Parathyroid adenoma (tissue), 2 donors: ENCODE data around the gene MYEOV.

Experiments used
- H2AFZ ChIP-seq: fragments of 300-600 bp; sonication (generic); one replicate; pipeline ENCODE4 v1.7.0; 2017; ENCODE audit warnings: antibody characterized with exemption, mild to moderate bottlenecking
- H3K27ac ChIP-seq: fragments of 300-600 bp; sonication (generic); one replicate; pipeline ENCODE4 v1.7.0; 2017
- H3K27me3 ChIP-seq: fragments of 300-600 bp; sonication (generic); one replicate; pipeline ENCODE4 v1.7.0; 2017; ENCODE audit warnings: low read length; ENCODE audit not compliant: control insufficient read depth, insufficient read depth
- H3K36me3 ChIP-seq: fragments of 300-600 bp; sonication (generic); one replicate; pipeline ENCODE4 v1.7.0; 2017; ENCODE audit warnings: low read length; ENCODE audit not compliant: control insufficient read depth, insufficient read depth
- H3K4me1 ChIP-seq: fragments of 300-600 bp; sonication (generic); one replicate; pipeline ENCODE4 v1.7.0; 2017; ENCODE audit warnings: control low read depth
- H3K4me2 ChIP-seq: fragments of 300-600 bp; sonication (generic); one replicate; pipeline ENCODE4 v1.7.0; 2017; ENCODE audit warnings: low read length
- H3K4me3 ChIP-seq: fragments of 300-600 bp; sonication (generic); one replicate; pipeline ENCODE4 v1.7.0; 2017; ENCODE audit warnings: low read depth, low read length
- H3K79me2 ChIP-seq: fragments of 300-600 bp; sonication (generic); one replicate; pipeline ENCODE4 v1.7.0; 2017; ENCODE audit warnings: control low read depth
- H3K9ac ChIP-seq: fragments of 300-600 bp; sonication (generic); one replicate; pipeline ENCODE4 v1.7.0; 2017; ENCODE audit warnings: mild to moderate bottlenecking
- H3K9me3 ChIP-seq: fragments of 300-600 bp; sonication (generic); one replicate; pipeline ENCODE4 v1.7.0; 2017; ENCODE audit warnings: low read length; ENCODE audit not compliant: control insufficient read depth
- TF ChIP-seq, protein P1 (sequence below): fragments of 300-600 bp; sonication (generic); IDR thresholded peaks from one replicate; pipeline ENCODE4 v1.7.0; 2017; ENCODE audit warnings: antibody characterized with exemption, mild to moderate bottlenecking
- donor health status: primary hyperparathyroidism.

Gene MYEOV

DNA sequence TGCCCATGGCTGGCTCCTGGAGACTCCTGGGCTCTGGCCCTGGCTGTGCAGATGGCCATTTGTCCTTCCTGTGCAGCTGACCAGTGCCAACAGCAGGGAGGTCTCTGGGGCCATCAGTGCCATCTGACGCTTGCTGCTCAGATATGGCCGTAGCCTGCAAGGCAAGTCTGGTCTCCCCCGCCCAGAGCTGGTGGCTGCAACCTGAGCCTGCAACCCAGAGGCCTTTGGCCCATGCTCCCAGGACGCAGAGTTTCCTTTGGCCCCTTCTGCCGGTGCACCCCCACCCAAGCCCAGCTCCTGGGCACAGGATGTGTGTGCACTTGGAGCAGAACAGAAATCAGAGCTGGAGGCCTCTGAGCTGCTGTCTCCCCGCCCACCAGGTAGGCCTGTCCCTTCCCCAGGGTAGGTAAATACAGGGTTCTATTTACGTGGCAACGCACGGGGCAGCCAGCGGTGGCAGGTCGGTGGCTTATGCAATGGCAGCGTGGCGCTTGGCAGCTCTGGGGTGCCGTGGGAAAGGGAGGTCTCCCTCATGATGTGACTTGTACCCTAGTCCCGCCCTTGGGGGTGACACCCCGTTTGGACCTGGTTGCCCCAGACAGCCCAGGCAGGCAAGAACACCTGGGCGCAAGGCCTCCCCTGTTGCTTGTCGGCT lies 21.0 kb upstream of the MYEOV start:
- H3K9ac ChIP-seq: no peak overlapping the region
- H3K36me3 ChIP-seq: no peaks in the 10 kb centered on the region
- TF ChIP-seq, protein P1, sequence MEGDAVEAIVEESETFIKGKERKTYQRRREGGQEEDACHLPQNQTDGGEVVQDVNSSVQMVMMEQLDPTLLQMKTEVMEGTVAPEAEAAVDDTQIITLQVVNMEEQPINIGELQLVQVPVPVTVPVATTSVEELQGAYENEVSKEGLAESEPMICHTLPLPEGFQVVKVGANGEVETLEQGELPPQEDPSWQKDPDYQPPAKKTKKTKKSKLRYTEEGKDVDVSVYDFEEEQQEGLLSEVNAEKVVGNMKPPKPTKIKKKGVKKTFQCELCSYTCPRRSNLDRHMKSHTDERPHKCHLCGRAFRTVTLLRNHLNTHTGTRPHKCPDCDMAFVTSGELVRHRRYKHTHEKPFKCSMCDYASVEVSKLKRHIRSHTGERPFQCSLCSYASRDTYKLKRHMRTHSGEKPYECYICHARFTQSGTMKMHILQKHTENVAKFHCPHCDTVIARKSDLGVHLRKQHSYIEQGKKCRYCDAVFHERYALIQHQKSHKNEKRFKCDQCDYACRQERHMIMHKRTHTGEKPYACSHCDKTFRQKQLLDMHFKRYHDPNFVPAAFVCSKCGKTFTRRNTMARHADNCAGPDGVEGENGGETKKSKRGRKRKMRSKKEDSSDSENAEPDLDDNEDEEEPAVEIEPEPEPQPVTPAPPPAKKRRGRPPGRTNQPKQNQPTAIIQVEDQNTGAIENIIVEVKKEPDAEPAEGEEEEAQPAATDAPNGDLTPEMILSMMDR: no peak
- H3K27me3 ChIP-seq: no peaks in the 10 kb centered on the region
- H3K79me2 ChIP-seq: no peaks in the 10 kb centered on the region
- no peak overlapping the region for H3K4me2 ChIP-seq
- H3K4me3 ChIP-seq: no peak overlapping the region
- H3K9me3 ChIP-seq: no peaks in the 10 kb centered on the region
- H3K4me1 ChIP-seq: no peaks in the 10 kb centered on the region
- H2AFZ ChIP-seq: no peak overlapping the region
- no peak overlapping the region for H3K27ac ChIP-seq

DNA sequence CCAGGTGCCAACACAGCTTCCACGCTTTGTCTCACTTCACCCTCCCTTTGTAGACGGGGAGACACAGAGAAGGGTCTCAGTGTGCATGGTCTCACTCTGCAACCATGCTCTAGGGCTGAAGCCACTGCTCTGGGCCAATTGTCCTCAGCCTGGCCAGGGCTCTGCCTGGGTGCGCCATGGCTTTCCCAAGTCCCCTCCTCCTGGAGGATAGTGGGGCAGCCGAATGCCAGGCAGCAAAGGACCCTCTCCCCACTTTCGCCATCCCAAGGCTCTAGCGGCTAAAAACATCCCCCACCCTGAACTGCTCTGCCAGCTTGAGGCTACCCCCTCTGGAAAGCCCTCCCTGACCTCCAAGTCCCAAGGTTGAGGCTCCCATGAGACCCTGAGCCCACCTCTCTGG lies 20.4 kb upstream of the MYEOV start:
- Histone ChIP-seq H3K36me3 (no peaks in the 10 kb centered on the region), H3K4me1 (no peaks in the 10 kb centered on the region), H3K4me2 (no peak overlapping the region), H3K27ac (no peak overlapping the region), H3K9me3 (no peaks in the 10 kb centered on the region), H2AFZ (no peak overlapping the region), H3K27me3 (no peaks in the 10 kb centered on the region), H3K79me2 (no peaks in the 10 kb centered on the region), H3K9ac (no peak overlapping the region), H3K4me3 (no peak overlapping the region)
- TF ChIP-seq, protein P1: no peak

DNA sequence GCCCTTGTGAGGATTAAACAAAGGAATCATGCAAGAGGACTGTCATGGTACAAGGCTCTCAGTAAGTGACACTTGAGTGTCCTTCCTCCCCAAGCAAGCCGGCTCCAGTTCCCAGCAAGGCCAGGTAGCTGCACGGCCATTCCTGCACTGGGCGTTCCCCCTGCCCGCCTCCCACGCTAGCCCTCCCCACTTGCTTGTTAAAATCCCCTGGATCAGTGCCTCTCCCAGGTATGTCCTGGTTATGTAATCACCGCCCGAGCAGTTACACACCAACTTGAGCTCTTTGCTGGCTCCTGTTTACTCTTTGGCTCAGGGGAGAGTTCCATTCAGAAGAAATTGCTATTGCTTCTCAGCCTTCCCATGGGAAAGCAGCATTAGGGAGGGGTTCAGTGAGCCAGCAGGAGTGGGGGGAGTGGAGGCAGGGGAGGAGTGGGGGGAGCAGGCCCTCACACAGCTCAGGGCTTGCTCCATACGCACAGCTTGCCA lies 19.4 kb upstream of the MYEOV start:
- Histone ChIP-seq H3K27ac (no peak overlapping the region), H3K27me3 (no peaks in the 10 kb centered on the region), H3K79me2 (no peaks in the 10 kb centered on the region), H3K4me1 (no peaks in the 10 kb centered on the region), H3K9me3 (no peaks in the 10 kb centered on the region), H3K4me2 (no peak overlapping the region), H3K9ac (no peak overlapping the region), H2AFZ (no peak overlapping the region), H3K4me3 (no peak overlapping the region), H3K36me3 (no peaks in the 10 kb centered on the region)
- TF ChIP-seq, protein P1: no peak

DNA sequence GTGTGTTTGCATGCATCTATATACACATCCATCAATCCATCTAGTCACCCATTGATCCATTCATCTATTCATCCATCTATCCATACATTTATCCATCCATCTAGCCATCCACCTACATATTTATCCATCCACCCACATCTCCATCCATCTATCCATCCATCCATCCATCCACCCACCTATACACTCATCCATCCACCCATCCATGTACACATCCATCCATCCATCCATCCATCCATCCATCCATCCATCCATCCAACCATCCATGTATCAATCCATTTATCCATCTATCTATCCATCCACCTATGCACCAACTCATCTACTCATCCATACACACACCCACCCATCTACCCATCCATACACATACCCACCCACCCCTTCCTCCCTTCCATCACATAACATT lies 18.8 kb upstream of the MYEOV start:
- no peak overlapping the region for H3K4me2 ChIP-seq
- H3K27ac ChIP-seq: no peak overlapping the region
- no peaks in the 10 kb centered on the region for H3K27me3 ChIP-seq
- no peak overlapping the region for H2AFZ ChIP-seq
- H3K79me2 ChIP-seq: no peaks in the 10 kb centered on the region
- TF ChIP-seq, protein P1: no peak
- H3K9ac ChIP-seq: no peak overlapping the region
- no peaks in the 10 kb centered on the region for H3K36me3 ChIP-seq
- no peaks in the 10 kb centered on the region for H3K9me3 ChIP-seq
- H3K4me1 ChIP-seq: no peaks in the 10 kb centered on the region
- H3K4me3 ChIP-seq: no peak overlapping the region

DNA sequence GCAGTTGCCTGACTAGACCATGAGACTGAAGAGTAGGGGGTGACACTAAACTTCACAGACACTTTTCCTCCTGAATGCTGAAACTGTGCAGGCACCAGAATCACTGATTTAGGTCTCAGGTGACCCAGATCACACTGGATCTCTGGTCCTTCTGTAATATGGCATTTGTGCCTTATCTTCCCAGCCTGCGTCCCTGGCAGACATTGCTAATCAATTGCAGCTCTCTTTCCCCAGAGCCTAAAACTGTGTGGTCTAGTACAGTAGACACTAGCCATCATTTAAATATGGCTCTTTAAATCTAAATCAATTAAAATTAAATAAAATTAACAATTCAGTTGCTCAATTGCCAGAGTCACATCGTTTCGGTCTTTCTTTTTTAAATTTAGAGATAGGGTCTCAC lies 17.8 kb upstream of the MYEOV start:
- Histone ChIP-seq H3K4me1 (no peaks in the 10 kb centered on the region), H3K27me3 (no peaks in the 10 kb centered on the region), H3K79me2 (no peaks in the 10 kb centered on the region), H3K36me3 (no peaks in the 10 kb centered on the region), H3K4me3 (no peak overlapping the region), H3K9me3 (no peaks in the 10 kb centered on the region), H3K27ac (no peak overlapping the region), H2AFZ (no peak overlapping the region), H3K9ac (no peak overlapping the region), H3K4me2 (no peak overlapping the region)
- TF ChIP-seq, protein P1: no peak
